HCT116 (cell line): Measurements from ENCODE around the gene AR. TPM values are rescaled to one million over a fixed set of nuclear protein-coding genes. Genes with fewer than 3 reads are reported as not detected.

ENCODE experiments used
- ATAC-seq: fragments of 200-7000 bp; cut with Tn5 transposase; 2 replicates; pipeline ENCODE4 v1.9.1; 2020; ENCODE audit warnings: mild to moderate bottlenecking, moderate library complexity
- BruUV-seq: library from RNA; stranded (reverse); fragments of 400-500 nt; replicated peaks from 2 replicates; lab custom pipeline; 2021; lab: Mats Ljungman, UMichigan
- CTCF ChIA-PET: fragments of 300-600 bp; sonication (Branson Sonifier 250); formaldehyde crosslinking; loops from one replicate; lab custom pipeline; 2021; ENCODE audit warnings: antibody characterized with exemption; lab: Charles Lee
- POLR2A ChIA-PET: fragments of 300-600, 350-600 bp; sonication (Branson Sonifier 250); formaldehyde crosslinking; loops from one replicate; lab custom pipeline; 2021; ENCODE audit warnings: antibody characterized with exemption; lab: Charles Lee
- RAD21 ChIA-PET, 2 experiments: fragments of 300-600 bp; sonication (Branson Sonifier 250); formaldehyde crosslinking; loops; one replicate each; lab custom pipeline; 2023; ENCODE audit warnings: low total read pairs in 2 of 2; ENCODE audit not compliant: uncharacterized antibody in 2 of 2, unreplicated experiment in 2 of 2, low non-redundant PET in 1 of 2; lab: Charles Lee
- DNase-seq: peaks from one replicate; pipeline ENCODE4 v3.0.0-alpha.2; 2010; ENCODE audit warnings: low read depth, low spot score
- H2AFZ ChIP-seq: fragments of 200-600 bp; shearing (Covaris generic), sonication (generic); 2 replicates; pipeline ENCODE4 v1.6.1; 2017; ENCODE audit warnings: low read depth, mixed run types, mixed read lengths, antibody characterized with exemption, low read length; ENCODE audit not compliant: poor library complexity, severe bottlenecking
- H3K27ac ChIP-seq: 2 replicates; pipeline ENCODE4 v1.5.1; 2012; ENCODE audit warnings: low read depth, low read length
- H3K27me3 ChIP-seq: fragments of 200-600 bp; sonication (generic); 2 replicates; pipeline ENCODE4 v1.6.1; 2016; ENCODE audit warnings: mixed run types, low read length, mixed read lengths; ENCODE audit not compliant: insufficient read depth
- H3K36me3 ChIP-seq, 2 experiments: fragments of 200-500 bp in 1 of 2; fragments of 200-600 bp in 1 of 2; sonication (Bioruptor generic) in 1 of 2; sonication (generic) in 1 of 2; 2 replicates each; pipeline versions ENCODE4 v1.5.1 to v1.6.1; 2014 to 2016; ENCODE audit warnings: low read length in 2 of 2, inconsistent platforms in 1 of 2, mixed read lengths in 1 of 2, mixed run types in 1 of 2; ENCODE audit not compliant: insufficient read depth in 2 of 2, control insufficient read depth in 1 of 2
- H3K4me1 ChIP-seq, 2 experiments: fragments of 200-600 bp in 1 of 2; sonication (generic) in 1 of 2; 2 replicates each; pipeline versions ENCODE4 v1.5.1 to v1.6.1; 2012 to 2017; ENCODE audit warnings: low read length in 2 of 2, inconsistent platforms in 1 of 2, mild to moderate bottlenecking in 1 of 2, mixed read lengths in 1 of 2, mixed run types in 1 of 2, moderate library complexity in 1 of 2; ENCODE audit not compliant: insufficient read depth in 2 of 2, control insufficient read depth in 1 of 2
- H3K4me2 ChIP-seq: fragments of 200-600 bp; sonication (generic); 2 replicates; pipeline ENCODE4 v1.6.1; 2017; ENCODE audit warnings: mixed run types, low read length, mixed read lengths
- H3K4me3 ChIP-seq, 2 experiments: fragments of 200-600 bp in 1 of 2; sonication (generic) in 1 of 2; replicated peaks in 1 of 2; 2 replicates each; pipeline ENCODE4 v1.5.1; 2011 to 2016; ENCODE audit warnings: low read length in 2 of 2, control low read depth in 1 of 2, low read depth in 1 of 2, mild to moderate bottlenecking in 1 of 2, mixed read lengths in 1 of 2, mixed run types in 1 of 2
- H3K79me2 ChIP-seq: fragments of 200-600 bp; sonication (generic); 2 replicates; pipeline ENCODE4 v1.6.1; 2017; ENCODE audit warnings: mild to moderate bottlenecking, mixed run types, low read length, moderate library complexity, mixed read lengths; ENCODE audit not compliant: insufficient read depth
- H3K9ac ChIP-seq: fragments of 200-600 bp; sonication (generic); 2 replicates; pipeline ENCODE4 v1.6.1; 2016; ENCODE audit warnings: low read length, mixed read lengths
- H3K9me2 ChIP-seq: fragments of 200-600 bp; sonication (generic), shearing (Covaris generic); 2 replicates; pipeline ENCODE4 v1.6.1; 2017; ENCODE audit warnings: mixed run types, mild to moderate bottlenecking, moderate library complexity; ENCODE audit not compliant: insufficient read depth
- H3K9me3 ChIP-seq, 2 experiments: fragments of 200-500 bp in 1 of 2; fragments of 200-600 bp in 1 of 2; sonication (Bioruptor generic) in 1 of 2; sonication (generic) in 1 of 2; 2 replicates each; pipeline ENCODE4 v1.6.1; 2014 to 2017; ENCODE audit warnings: low read length in 2 of 2, mixed read lengths in 2 of 2, inconsistent platforms in 1 of 2, low read depth in 1 of 2, mild to moderate bottlenecking in 1 of 2, mixed run types in 1 of 2, moderate library complexity in 1 of 2; ENCODE audit not compliant: control insufficient read depth in 1 of 2, insufficient read depth in 1 of 2
- H4K20me1 ChIP-seq: fragments of 200-600 bp; sonication (generic), shearing (Covaris generic); 2 replicates; pipeline ENCODE4 v1.6.1; 2017; ENCODE audit warnings: mixed run types, mild to moderate bottlenecking, moderate library complexity; ENCODE audit not compliant: insufficient read depth
- ATF3 ChIP-seq: IDR thresholded peaks from 2 replicates; pipeline ENCODE4 v1.6.1; 2012
- CBX3 ChIP-seq: IDR thresholded peaks from 2 replicates; pipeline ENCODE4 v1.6.1; 2012; ENCODE audit warnings: low read depth
- CEBPB ChIP-seq: IDR thresholded peaks from 2 replicates; pipeline ENCODE4 v1.6.1; 2012; ENCODE audit warnings: low read depth
- EGR1 ChIP-seq: IDR thresholded peaks from 2 replicates; pipeline ENCODE4 v1.6.1; 2012; ENCODE audit warnings: low read depth
- ELF1 ChIP-seq: IDR thresholded peaks from 2 replicates; pipeline ENCODE4 v1.6.1; 2012; ENCODE audit warnings: low read depth, borderline replicate concordance
- EZH2 ChIP-seq: fragments of 200-600 bp; sonication (generic); IDR thresholded peaks from 2 replicates; pipeline ENCODE4 v1.6.1; 2017; ENCODE audit warnings: antibody characterized with exemption, mixed run types
- EZH2phosphoT487 ChIP-seq: fragments of 200-600 bp; IDR thresholded peaks from 2 replicates; pipeline ENCODE4 v1.6.1; 2018; ENCODE audit warnings: antibody characterized with exemption, borderline replicate concordance
- FOSL1 ChIP-seq: IDR thresholded peaks from 2 replicates; pipeline ENCODE4 v1.6.1; 2012; ENCODE audit warnings: low read depth
- JUND ChIP-seq: IDR thresholded peaks from 2 replicates; pipeline ENCODE4 v1.6.1; 2012
- POLR2A ChIP-seq: IDR thresholded peaks from 2 replicates; pipeline ENCODE4 v1.7.0; 2011; ENCODE audit warnings: borderline replicate concordance; ENCODE audit not compliant: insufficient read depth, insufficient read length; ENCODE audit errors: extremely low read depth
- POLR2AphosphoS5 ChIP-seq: IDR thresholded peaks from 2 replicates; pipeline ENCODE4 v1.6.1; 2011; ENCODE audit warnings: mild to moderate bottlenecking, low read depth, low read length, moderate library complexity
- RAD21 ChIP-seq: IDR thresholded peaks from 2 replicates; pipeline ENCODE4 v1.6.1; 2012; ENCODE audit warnings: low read depth, mild to moderate bottlenecking
- REST ChIP-seq: IDR thresholded peaks from 2 replicates; pipeline ENCODE4 v1.6.1; 2012; ENCODE audit warnings: low read depth
- SIN3A ChIP-seq: IDR thresholded peaks from 2 replicates; pipeline ENCODE4 v1.6.1; 2012; ENCODE audit warnings: low read depth
- SP1 ChIP-seq: IDR thresholded peaks from 2 replicates; pipeline ENCODE4 v1.6.1; 2012; ENCODE audit warnings: low read depth
- SRF ChIP-seq: IDR thresholded peaks from 2 replicates; pipeline ENCODE4 v1.6.1; 2012; ENCODE audit warnings: low read depth
- TCF7L2 ChIP-seq: IDR thresholded peaks from 2 replicates; pipeline ENCODE4 v1.7.0; 2011; ENCODE audit warnings: borderline replicate concordance, inconsistent platforms; ENCODE audit not compliant: insufficient read depth, insufficient read length; ENCODE audit errors: extremely low read depth
- YY1 ChIP-seq: IDR thresholded peaks from 2 replicates; pipeline ENCODE4 v1.6.1; 2011; ENCODE audit warnings: low read length, low read depth, moderate library complexity, mild to moderate bottlenecking; ENCODE audit not compliant: insufficient replicate concordance; ENCODE audit errors: extremely low read depth
- ZFX ChIP-seq: fragments of 450-650 bp; IDR thresholded peaks from 2 replicates; pipeline ENCODE4 v1.6.1; 2017
- ZNF274 ChIP-seq: fragments of 200-500 bp; sonication (Bioruptor generic); IDR thresholded peaks from 2 replicates; pipeline ENCODE4 v1.6.1; 2014; ENCODE audit warnings: mild to moderate bottlenecking, low read depth, low read length, inconsistent platforms
- intact Hi-C: fragments of 100-400 bp; cut with micrococcal nuclease; formaldehyde crosslinking; loops from 2 replicates; pipeline ENCODE4 v1.10.0; 2022
- total RNA-seq: library from RNA; stranded (reverse); gene quantifications from one replicate; pipeline ENCODE4 v1.2.1, GENCODE V29; 2021; ENCODE audit not compliant: unreplicated experiment

The AR gene
- total RNA-seq, 1 experiment from 2014 or later, result 0.02 TPM

- Histone ChIP-seq H3K27me3 (no peaks in the 10 kb centered on the region), H4K20me1 (no peaks in the 10 kb centered on the region), H2AFZ (no peak overlapping the region), H3K9me3 (no peaks in the 10 kb centered on the region), H3K36me3 (no peaks in the 10 kb centered on the region), H3K27ac (no peak overlapping the region), H3K79me2 (no peaks in the 10 kb centered on the region), H3K4me3 (no peak overlapping the region), H3K4me2 (no peak overlapping the region), H3K9ac (no peak overlapping the region), H3K9me2 (no peaks in the 10 kb centered on the region), H3K4me1 (no peaks in the 10 kb centered on the region)
- POLR2A ChIA-PET, result no interaction called here
- BruUV-seq, result no TSS peak
- CTCF ChIA-PET, result no interaction called here
- DNase-seq, result no peak
- intact Hi-C loops, result no loop called here
- TF ChIP-seq EGR1 (no peak), RAD21 (no peak), SRF (no peak), EZH2phosphoT487 (no peak), FOSL1 (no peak), ZNF274 (no peak), SP1 (no peak), POLR2AphosphoS5 (no peak)
- RAD21 ChIA-PET, result no interaction called here
- no peak for ATAC-seq
Observed at GRCh38 chrX:67613996-67614395, 70.2 kb downstream of the AR start.

- CTCF ChIA-PET, result no interaction called here
- Histone ChIP-seq H3K4me2 (no peak overlapping the region), H3K27me3 (no peaks in the 10 kb centered on the region)
- TF ChIP-seq CEBPB (no peak), ZNF274 (no peak), CBX3 (no peak), ATF3 (no peak), FOSL1 (no peak), EZH2 (no peak), RAD21 (no peak), SP1 (no peak), EGR1 (no peak), REST (no peak), SIN3A (no peak), SRF (no peak), POLR2A (no peak), TCF7L2 (no peak), YY1 (no peak), ELF1 (no peak), JUND (no peak), ZFX (no peak)
- TF ChIP-seq, all 23 proteins: peak for 0
- RAD21 ChIA-PET, result no interaction called here
- Histone ChIP-seq H2AFZ (no peak overlapping the region), H3K9me2 (no peaks in the 10 kb centered on the region), H3K27ac (no peak overlapping the region), H3K4me3 (no peak overlapping the region), H3K9me3 (no peaks in the 10 kb centered on the region), H3K9ac (no peak overlapping the region), H3K79me2 (no peaks in the 10 kb centered on the region), H3K4me1 (no peaks in the 10 kb centered on the region), H3K36me3 (no peaks in the 10 kb centered on the region), H4K20me1 (no peaks in the 10 kb centered on the region)
- ATAC-seq (no peak), DNase-seq (no peak)
- BruUV-seq, result no TSS peak
- POLR2A ChIA-PET, result no interaction called here
- intact Hi-C loops, result no loop called here
Observed at GRCh38 chrX:67614423-67614822, 70.6 kb downstream of the AR start.
